ENCODE data around the gene MRGPRF.
A peak's percentile ranks its signal among the peaks of the same experiment; 100 is the strongest.
"Not testable (repeated sequence)": the region's sequence is repeated elsewhere in the genome, so short reads cannot be mapped to it uniquely, and the experiment has no call there.

The MRGPRF gene

DNA sequence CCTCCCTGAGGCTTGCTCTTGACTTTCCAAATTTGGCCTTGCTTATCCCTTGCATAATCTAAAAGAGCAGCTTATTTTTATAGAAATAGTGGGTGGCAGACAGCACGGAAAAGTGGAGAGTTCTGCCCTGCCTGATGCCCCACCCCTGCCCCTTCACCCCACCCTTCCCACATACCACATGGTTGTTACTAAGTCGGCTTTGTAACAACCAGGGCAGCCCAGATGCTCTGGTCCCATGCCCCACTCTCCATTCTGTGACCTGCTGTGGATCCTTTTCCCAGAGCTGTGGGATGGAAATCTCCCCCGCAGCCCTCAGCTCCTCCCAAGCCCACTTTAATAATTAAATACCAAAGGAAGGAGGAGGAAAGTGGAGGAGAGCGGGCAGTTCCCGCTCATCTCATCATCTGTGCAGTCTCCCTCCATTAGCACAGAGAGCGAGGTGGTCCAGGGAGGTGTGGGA is 10.9 kb downstream of the MRGPRF start:
- no peak for DNase-seq

DNA sequence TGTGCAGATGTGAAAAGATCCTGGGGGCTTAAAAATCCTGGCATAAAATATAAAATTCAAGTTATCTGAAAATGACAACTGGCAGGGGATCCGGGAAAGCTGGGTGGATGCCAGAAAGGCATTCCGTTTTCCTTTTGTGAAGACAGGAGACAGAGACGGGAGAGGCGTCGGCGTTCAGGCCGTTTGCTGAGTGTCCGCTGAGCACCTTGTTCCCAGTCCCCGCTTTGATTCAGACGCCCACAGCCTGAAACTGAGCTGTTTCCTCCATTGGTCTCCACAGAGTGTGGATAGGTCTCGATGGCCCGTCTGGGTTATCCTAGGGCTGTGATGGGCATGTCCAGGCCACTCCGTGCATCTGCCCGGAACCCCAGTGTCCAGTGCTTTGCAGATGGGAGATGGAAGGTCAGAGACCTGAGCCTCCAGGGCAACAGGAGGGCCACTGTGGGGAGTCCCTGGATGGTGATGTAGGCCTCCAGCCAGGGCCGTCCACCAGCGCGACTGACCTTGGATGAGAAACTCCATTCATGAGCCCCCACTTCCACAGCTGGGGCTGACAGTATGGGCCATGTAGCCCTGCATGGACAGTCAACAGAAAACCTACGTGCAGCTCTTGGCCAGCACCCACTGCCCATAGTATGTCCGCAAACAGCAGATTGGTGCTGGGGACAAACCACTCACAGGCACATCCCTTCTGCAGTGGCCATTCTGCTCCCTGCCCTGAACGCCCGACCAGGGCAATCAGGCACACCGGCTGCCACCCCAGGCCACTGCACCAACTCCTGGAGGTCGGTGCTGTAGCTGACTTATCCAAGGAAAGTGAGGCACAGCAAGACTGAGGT is 11.6 kb downstream of the MRGPRF start:
- DNase-seq: peak; percentile 73

DNA sequence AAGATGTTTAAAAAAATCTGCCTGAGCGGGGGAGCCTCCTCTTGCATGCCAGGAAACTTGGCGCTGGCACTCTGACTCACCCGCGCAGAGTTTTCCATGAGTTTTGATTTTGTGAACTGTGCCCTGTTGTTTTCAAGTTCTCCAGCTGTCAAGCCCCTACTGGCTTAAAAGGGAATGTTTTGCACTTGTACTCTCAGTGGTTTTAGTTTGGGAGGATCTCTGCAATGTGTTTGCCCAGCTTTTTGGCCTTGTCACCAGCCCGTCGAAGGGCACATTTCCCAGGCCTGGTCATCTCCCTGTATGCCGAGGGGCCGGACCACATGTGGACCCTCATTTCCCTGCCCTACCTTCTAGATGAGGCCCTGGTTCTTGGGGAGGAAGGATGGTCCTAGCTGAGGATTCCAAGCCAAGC is 12.2 kb downstream of the MRGPRF start:
- peak; percentile 84 for DNase-seq

DNA sequence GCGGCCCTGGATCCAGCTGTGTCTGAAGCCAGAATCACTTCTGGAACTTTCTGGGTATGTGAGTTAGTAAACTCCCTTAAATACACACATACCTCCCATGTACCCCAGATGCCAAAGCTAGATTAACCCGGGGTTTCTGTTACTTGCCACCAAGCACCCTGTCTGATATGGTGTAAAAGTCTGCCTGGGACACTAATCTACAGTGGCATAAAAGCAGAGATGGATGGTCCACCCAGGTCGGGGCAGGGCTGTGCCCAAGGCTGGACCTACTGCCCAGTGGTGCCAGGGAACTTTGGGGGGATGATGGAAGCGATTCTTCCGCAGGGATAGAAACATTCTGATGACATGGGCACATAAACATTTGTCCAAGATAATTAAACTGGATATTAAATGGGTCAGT is 12.7 kb downstream of the MRGPRF start:
- no peak for DNase-seq

DNA sequence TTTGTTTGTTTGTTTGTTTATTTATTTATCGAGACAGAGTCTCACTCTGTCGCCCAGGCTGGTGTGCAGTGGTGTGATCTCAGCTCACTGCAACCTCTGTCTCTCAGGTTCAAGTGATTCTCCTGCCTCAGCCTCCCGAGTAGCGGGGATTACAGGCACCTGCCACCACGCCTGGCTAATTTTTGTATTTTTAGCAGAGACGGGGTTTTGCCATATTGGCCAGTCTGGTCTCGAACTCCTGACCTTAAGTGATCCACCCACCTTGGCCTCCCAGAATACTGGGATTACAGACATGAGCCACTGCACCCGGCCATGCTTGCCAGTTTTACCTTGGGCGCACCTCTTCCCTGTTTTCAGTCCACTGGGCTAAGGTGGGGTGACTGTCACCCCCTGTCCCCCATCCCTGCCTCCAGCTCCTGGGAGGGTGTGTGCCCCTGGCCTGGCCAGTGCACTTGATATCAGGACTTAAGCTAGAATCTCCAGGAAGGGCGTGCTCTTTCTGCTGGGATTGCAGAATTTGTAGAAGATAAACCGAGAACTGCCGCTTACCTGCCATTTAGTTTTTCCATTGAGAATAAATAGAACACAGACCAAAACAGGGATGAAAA is 13.2 kb downstream of the MRGPRF start:
- DNase-seq: not testable (repeated sequence)

DNA sequence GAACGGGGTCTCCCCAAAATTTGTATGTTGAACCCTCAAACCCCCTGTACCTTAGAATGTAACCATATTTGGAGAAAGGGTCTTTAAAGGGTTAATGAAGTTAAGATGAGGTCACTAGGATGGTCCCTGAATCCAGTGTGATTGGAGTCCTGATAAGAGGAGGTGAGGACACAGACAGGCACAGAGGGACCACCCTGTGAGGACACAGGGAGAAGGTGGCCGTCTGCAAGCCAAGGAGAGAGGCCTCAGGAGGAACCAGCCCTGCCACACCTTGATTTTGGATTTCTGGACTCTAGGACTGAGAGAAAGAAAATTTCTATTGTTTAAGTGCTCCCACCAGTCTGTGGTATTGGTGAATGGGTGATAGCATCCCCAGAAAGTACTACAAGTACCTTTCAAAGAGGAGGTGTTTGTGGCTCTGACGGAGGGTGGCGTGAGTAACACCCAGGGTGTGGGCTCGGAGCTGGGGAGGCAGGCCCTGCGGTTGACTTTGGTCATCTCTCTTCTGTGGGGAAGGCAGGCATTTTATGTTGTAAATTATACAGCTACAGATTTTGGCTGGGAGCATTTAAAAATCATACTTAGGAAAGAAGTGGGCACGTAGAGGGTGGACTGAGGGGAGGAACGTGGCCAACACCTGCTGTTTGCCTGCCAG is 13.8 kb downstream of the MRGPRF start:
- DNase-seq: no peak

DNA sequence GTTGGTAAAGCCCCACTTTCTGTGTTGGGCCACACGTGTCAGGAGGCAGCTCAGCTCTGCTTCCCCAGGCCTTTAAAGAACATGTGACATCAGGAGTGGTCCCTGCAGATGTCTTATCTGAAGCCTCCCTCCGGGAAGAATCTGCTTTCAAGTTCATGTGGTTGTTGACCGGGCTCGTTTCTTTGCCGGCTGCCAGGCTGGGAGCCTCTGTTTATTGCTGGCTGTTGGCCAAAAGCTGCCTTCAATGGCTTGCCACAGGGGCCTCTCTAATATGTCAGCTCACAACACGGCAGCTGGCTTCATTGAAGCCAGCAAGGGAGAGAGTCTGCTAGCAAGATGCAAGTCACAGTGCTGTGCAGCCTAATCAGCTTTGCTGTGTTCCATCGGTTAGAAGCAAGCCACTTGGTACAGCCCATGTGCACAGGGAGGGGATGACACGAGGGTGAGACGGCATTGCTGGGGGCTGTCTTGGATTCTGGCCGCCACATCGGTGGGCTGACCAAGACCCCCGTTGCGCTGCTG is 14.6 kb downstream of the MRGPRF start:
- peak; percentile 77 for DNase-seq

DNA sequence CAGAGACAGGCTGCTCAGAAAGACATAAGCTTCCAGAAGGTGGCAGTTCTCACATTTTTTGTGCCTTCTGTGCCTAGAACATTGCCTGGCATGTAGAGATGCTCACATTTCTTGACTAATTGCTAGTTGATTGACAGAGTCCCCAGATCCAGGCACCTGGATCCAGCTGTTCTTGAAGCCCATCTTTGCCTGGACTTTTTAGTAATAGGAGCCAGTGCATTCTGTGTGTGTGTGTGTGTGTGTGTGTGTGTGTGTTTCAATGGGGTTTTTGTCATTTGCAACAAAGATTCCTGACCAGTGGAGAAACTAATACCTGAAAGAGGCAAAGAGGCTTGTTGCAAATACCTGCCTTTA is 15.1 kb downstream of the MRGPRF start:
- peak; percentile 10 for DNase-seq

DNA sequence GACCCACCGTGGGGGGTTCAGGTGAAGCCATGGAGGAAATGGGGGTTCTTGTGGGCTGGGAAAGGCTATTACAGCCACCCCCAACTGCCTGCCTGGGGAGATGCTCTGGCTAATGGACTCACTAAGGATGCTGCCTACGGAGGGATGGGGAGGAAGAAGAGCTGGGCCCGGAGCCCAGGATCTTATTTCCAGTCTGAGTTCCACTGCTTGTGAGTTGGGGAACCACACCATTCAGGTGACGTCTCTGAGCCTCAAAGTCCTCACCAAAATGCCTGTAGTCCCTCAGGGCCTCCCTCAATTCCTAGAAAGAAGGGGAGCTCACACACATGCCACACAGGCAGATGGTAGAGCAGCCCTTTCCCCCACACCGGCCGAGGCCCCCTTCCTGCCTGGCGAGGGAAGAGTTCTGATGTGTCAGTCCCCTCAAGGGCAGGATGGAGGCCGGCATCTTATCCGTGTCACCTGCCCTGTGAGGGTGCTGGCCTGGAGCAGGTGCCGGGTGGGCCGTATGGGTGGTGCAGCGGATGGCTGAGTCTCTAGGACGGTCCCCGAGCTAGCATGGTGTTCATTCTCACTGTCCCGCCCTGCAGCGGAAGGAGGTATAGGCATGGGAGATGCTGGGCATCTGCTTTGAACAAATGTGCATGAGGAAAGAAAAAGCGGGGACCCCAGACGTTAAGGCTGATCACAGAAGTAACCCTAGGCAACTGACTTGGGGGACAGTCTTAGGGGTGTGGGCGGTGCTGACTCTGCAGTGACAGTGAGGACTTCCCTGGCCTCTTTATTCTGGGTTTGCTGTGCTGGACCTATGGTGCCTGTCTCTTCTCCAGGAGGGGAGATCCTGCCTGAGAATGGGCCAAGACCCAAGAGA is 15.7 kb downstream of the MRGPRF start:
- peak; percentile 11 for DNase-seq

DNA sequence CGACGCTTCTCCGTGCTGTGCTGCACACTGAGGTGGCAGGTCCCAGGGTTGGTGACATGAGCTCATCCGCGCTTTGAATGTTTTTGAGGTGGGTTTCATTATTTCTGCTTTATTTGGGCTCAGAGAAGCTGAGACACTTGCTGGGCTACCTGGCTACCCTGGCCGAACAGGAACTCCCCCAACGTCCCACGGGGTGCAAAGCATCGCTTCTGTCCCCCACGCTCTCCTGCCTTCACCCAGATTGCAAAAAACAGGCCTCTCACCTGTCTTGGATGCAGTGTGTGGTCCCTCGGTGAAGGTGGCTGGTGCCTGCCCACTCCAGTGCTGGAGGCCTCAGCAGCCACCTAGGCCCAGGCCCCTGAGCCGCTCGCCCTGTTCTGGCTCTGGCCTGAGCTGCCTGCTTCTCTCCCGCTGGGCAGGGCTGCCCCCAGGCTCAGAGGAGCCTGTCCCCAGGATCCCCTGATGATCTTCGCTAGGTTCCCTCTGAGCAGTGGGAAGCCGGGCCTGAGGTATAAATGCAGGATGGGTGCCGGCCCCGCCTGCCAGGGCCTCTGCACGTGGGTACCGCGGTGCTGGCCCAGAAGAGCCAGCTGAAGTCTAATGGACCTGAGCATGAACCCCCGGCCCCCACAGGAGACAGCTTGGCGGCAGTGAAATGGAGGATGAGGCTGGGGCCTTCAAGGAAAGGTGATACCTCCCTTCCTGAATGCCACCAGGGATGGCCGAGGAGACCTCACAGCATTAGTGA is 16.5 kb downstream of the MRGPRF start:
- peak; percentile 12 for DNase-seq

DNA sequence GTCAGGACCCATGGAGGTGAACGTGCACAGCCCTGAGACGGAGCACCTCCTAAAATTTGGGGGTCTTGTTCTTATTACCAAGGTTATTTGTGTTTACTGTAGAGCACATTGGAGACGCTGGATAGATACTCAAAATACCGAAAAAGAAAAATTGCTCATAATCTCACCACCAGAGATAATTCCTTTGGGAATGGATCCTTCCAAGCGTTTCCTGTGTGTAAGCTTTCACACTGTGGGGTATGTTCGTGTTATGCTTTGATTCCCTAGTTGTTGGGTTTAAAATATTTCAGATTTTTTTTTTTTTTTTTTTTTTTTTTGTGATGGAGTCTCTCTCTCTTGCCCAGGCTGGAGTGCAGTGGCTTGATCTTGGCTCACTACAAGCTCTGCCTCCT is 18.2 kb downstream of the MRGPRF start:
- no peak for DNase-seq

DNA sequence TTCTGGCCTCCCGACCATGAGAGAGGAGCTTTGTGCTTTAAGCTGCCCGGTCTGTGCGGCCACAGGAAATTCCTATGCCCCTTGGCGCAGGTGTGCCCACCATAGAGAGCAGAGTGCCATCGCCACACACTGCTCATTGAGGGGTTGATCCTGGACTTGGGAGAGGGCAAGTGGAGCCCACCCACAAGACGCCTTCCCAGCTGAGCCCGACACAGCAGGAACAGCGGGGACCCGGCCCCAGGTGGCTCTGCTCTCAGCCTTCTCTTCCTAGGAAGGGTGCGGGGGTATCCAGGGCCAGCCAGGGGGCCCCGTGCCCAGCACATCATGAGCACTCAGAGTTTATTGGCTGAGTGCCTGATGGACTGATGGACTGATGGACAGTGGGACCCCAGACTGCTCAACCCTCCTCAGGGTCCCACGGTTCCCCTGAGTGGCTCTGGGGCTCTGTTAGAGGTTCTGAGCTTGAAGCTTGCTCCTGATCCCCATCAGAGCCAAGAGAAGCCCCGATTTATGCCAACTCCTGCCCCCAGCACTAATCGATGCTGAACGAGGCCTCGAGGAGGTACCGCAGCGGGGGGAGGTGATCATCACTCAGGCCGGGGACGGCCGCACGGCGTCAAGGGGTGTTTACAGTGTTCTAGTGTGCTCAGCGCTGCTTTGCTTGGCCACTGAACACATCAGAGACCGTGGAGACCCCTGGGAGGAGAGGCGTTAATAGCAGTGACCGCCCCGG is 18.7 kb downstream of the MRGPRF start:
- peak; percentile 15 for DNase-seq

DNA sequence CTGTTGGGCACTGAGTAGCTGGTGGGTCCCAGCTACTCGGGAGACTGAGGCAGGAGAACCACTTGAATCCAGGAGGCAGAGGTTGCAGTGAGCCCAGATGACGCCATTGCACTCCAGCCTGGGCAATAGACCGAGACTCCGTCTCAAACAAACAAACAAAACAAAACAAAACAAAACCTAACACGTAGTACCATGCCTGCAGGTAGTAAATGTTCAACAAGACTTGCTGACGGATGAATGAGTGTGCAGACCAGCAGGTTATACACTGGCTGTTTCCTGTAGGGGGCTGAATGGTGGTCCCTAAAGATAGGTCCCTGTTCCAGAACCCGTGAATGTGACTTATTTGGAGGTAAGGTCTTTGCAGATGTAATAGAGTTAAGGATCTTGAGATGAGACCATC is 19.5 kb downstream of the MRGPRF start:
- no peak for DNase-seq

DNA sequence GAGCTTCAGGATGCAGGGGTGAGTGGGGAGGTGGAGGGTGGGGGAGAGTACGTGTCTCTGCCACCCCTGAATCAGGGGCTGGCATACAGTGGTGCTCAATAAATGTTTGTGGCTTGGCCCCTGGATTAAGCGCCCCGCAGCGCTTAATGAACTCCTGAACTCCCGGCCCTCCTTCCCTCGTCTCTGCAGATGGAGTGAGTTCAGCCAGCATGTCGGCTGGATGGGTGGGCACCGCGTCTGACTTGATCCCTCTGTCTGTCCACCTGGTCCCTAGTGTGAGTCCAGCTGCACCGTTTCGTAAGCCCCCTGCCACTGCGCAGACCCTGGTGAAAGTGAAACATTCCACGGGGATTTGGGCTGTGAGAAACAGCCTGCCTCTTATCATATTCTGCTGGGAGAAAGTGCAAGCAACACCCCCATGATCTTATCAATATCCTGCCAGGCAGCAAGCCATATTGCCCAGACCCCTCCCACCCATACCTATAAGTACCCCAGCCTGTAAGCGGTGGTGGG is 20.2 kb downstream of the MRGPRF start:
- DNase-seq: peak; percentile 12

DNA sequence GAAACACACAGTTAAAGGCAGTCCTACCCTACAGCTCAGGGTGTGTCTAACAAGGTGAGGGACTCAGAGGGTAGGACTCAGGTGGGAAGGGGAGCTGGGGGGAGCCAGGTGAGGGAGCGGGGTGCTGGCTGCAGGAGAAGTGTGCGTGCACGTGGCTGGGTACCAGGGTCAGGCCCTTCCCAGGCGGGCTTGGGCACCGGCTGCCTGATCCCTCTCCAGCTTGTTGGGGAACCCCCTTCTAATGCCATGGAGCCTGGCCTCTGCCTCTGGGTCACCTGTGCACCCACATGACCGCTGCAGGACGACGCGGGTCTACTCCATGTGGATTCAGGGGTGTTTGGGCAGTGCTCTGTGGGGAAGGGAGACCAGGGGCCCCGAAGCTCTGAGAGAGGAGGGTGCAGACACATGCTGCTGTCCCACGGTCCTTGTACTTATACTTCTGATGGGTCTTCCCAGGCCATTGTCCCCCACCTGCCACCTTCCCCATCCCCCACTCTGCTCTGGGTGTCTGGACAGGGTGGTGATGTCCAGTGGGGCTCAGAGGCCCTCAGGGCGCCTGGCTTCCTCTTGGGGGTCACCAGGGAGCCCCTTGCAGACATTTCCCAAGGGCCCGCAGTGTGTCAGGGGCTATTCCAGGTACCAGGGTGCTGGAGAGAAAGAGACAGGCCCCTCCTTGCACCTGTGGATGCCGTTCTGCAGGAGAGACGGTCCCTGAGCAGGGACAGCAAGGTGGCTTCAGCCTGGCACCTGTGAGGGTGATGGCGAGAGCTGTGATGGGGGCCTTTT is 21.9 kb downstream of the MRGPRF start:
- DNase-seq: peak; percentile 13

DNA sequence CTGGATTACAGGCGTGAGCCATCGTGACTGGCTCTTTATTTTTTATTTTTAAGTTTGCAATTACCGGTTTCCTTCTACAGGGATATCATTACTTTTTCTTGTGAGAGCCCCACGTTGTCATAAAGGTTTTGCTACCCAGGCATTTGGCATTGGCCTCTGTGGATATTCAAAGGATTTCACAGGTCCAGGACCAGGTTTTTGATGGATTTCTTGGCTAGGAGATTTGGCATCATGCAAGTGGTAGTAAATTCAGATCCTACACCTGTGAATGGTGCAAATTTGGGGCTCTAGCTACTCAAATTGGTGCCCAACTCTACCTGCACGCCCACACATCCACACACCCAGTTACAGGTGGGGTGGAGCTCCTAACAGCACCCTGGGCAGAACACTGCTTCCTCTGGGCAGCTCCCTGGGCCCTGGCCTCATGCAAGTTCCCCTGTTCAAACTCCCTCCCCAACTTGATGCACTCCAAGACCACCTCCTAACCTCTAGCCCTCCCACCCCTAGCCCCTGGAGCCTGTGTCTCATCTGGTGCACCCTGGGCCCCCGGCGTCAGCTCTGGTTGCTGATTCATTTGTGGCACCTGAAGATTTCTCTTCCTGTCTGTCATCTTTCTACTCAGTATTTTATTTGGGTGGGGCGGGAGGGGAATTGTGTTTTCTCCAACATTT is 23.0 kb downstream of the MRGPRF start:
- DNase-seq: no peak

DNA sequence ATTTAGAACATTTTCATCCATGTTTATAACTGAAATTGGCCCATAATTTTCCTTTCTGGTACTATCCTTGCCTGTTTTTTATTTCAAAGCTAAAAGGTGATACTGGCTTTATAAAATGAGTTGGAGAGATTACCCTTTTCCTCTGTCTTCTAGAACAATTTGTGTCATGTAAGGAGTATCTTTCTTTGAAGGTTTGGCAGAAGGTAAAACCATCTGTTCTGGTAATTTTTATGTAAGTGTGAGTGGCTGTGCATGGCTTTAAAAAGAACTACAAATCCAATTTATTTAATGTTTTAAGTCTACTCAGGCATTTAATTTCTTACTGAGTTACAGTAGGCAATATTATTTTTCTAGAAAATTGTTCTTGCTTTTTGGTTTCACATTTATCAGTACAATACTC is 24.6 kb downstream of the MRGPRF start:
- no peak for DNase-seq

DNA sequence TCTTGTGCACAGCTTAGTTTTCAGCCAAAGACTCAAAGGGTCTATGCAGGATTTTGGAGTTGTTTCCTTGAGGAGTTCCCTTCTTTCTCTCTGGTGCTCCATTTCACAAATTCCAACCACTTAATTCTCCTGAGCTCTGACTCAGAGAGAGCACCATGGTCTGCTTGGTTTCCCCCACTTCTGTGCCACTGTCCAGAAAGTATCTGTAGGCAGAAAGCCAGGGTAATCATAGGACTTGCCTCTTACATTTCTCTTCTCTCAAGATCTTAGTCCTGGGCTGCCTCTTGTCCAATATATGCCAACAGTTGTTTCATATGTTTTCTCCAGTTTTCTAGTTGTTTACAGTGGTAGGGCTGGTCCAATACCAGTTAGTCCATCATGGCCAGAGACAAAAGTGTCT is 25.8 kb downstream of the MRGPRF start:
- no peak for DNase-seq

DNA sequence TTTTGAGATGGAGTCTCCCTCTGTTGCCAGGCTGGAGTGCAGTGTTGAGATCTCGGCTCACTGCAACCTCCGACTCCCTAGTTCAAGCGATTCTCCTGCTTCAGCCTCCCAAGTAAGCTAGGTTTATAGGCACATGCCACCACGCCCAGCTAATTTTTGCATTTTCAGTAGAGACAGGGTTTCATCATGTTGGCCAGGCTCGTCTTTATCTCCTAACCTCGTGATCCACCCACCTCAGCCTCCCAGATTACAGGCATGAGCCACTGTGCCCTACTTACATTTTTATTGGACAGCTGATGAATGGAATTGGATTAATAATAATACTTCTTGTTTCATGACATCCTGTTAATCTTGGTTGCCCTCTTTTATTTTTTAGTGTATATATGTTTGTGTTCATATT is 29.2 kb downstream of the MRGPRF start:
- no peak for DNase-seq

DNA sequence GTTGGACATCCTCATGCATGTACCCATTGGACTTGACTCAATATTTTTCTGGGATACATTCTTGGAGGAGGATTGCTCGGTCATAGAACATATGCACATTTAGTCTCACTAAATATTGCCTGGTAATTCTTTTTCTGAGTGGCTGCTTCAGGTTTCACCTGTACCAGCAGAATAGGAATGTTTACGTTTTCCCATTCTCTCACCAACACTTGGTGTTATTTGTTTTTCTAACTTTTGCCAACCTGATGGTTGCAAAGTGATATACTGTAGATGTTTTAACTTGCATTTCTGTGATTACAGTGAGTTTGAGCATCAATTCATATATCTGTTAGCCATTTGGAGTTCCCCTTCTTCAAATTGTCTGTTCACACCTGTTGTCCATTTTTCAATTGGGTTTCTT is 30.9 kb downstream of the MRGPRF start:
- no peak for DNase-seq
